Progenitor cell of endocrine pancreas (in vitro differentiated cells): Measurements from ENCODE around the gene RNASE7. TPM values are rescaled to one million over a fixed set of nuclear protein-coding genes. Genes with fewer than 3 reads are reported as not detected.

Experiments
- DNase-seq: peaks from one replicate; pipeline ENCODE4 v3.0.0; 2021; ENCODE audit warnings: low spot score; ENCODE audit not compliant: unreplicated experiment
- H3K27ac Mint-ChIP-seq: 2 replicates; pipeline ENCODE4 v1.8.0; 2021; ENCODE audit warnings: mild to moderate bottlenecking, moderate library complexity, mixed read lengths
- H3K27me3 Mint-ChIP-seq: 2 replicates; pipeline ENCODE4 v1.8.0; 2021; ENCODE audit warnings: mixed read lengths
- H3K36me3 Mint-ChIP-seq: 2 replicates; pipeline ENCODE4 v1.8.0; 2022; ENCODE audit warnings: mixed read lengths; ENCODE audit not compliant: insufficient read depth
- H3K4me1 Mint-ChIP-seq: 2 replicates; pipeline ENCODE4 v1.8.0; 2021; ENCODE audit warnings: low read depth, mixed read lengths
- H3K4me3 Mint-ChIP-seq: 2 replicates; pipeline ENCODE4 v1.8.0; 2021; ENCODE audit warnings: low read depth, mild to moderate bottlenecking, moderate library complexity, mixed read lengths
- H3K9me3 Mint-ChIP-seq: 2 replicates; pipeline ENCODE4 v1.8.0; 2021; ENCODE audit warnings: low read depth, mixed read lengths
- total RNA-seq: library from RNA; stranded (reverse); gene quantifications from 2 replicates; pipeline ENCODE4 v1.2.1, GENCODE V29; 2021
- TF ChIP-seq, protein P1 (sequence below): fragments of 200-600 bp; sonication (generic); IDR thresholded peaks from one replicate; pipeline ENCODE4 v1.5.0; 2021; ENCODE audit warnings: antibody characterized with exemption, mild to moderate bottlenecking; ENCODE audit not compliant: unreplicated experiment

RNASE7 gene
- total RNA-seq, 1 donor from 2014 or later: not detected

DNA sequence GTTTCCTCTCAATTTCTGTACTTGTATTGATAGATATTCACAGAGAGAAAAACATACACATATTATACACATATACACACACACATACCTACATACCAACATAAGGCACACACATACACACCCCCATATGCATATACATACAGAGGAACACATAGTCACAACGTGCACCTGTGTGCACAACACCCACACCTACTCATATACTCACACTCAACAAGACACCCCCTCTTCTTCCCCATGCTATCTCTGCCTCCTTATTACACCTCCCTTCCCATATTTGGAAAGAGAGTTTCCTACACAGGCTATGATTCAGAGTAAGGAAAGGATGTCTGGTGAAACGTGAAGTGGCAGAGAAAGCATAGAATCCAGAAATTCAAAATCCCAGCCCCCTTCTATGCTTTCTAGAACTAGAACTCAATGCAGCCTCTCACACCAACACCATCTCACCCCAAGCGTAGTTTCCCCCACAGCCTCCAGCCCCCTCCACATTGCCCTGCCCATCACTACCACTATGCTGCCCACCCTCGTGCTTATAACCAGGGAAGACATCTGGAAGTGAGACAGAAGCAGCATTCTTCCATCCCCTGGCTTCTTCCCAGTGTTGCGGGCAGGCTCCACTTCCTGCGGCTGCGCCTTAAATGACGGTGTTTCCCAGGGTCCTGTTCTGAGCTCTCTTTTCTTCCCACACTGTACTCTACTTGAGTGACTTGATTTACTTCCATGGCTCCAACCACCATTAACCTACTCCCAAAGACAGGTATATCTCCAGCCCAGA, 17.9 kb downstream of the RNASE7 start:
- no peaks in the 10 kb centered on the region for H3K9me3 Mint-ChIP-seq
- H3K27ac Mint-ChIP-seq: no peak overlapping the region
- peaks cover 35% of the 10 kb centered on the region for H3K4me1 Mint-ChIP-seq
- no peaks in the 10 kb centered on the region for H3K27me3 Mint-ChIP-seq
- H3K36me3 Mint-ChIP-seq: no peaks in the 10 kb centered on the region
- H3K4me3 Mint-ChIP-seq: no peak overlapping the region
- TF ChIP-seq, protein P1, sequence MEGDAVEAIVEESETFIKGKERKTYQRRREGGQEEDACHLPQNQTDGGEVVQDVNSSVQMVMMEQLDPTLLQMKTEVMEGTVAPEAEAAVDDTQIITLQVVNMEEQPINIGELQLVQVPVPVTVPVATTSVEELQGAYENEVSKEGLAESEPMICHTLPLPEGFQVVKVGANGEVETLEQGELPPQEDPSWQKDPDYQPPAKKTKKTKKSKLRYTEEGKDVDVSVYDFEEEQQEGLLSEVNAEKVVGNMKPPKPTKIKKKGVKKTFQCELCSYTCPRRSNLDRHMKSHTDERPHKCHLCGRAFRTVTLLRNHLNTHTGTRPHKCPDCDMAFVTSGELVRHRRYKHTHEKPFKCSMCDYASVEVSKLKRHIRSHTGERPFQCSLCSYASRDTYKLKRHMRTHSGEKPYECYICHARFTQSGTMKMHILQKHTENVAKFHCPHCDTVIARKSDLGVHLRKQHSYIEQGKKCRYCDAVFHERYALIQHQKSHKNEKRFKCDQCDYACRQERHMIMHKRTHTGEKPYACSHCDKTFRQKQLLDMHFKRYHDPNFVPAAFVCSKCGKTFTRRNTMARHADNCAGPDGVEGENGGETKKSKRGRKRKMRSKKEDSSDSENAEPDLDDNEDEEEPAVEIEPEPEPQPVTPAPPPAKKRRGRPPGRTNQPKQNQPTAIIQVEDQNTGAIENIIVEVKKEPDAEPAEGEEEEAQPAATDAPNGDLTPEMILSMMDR: no peak
- DNase-seq: no peak

- Mint-ChIP-seq H3K27me3 (peaks cover 6% of the 10 kb centered on the region), H3K36me3 (no peaks in the 10 kb centered on the region), H3K4me1 (peaks cover 30% of the 10 kb centered on the region), H3K27ac (peak overlapping the region; percentile 31), H3K4me3 (peak overlapping the region; percentile 8), H3K9me3 (no peaks in the 10 kb centered on the region)
- TF ChIP-seq, protein P1: no peak
- DNase-seq: no peak
Measured at GRCh38 chr14:21060614-21061346, 18.6 kb downstream of the RNASE7 start.

- H3K36me3 Mint-ChIP-seq: no peaks in the 10 kb centered on the region
- no peaks in the 10 kb centered on the region for H3K9me3 Mint-ChIP-seq
- no peak overlapping the region for H3K4me3 Mint-ChIP-seq
- H3K27ac Mint-ChIP-seq: no peak overlapping the region
- peaks cover 27% of the 10 kb centered on the region for H3K4me1 Mint-ChIP-seq
- peaks cover 9% of the 10 kb centered on the region for H3K27me3 Mint-ChIP-seq
- TF ChIP-seq, protein P1: no peak
- no peak for DNase-seq
Measured at GRCh38 chr14:21061347-21061668, 19.1 kb downstream of the RNASE7 start.

DNA sequence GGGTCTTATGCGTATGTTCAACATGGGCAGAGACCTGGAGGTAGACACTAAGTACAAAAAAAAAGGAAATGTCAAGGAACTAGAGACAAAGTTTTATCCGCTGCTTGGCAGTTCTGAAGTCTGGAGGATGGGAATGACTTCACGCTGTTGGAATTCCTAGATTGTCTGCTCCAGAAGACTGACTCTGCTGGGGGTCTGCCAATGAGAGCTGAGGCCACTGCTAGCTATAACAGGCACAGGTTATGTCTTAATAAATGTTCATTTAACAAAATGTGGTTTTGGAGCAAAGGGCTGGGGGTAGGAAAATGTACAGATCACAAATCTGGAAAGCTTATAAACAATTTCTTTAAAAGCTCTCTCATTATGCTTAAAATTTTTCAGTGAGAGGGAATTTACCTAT, 21.3 kb downstream of the RNASE7 start:
- Mint-ChIP-seq H3K36me3 (no peaks in the 10 kb centered on the region), H3K27ac (peak overlapping the region; percentile 84), H3K4me3 (no peak overlapping the region), H3K9me3 (no peaks in the 10 kb centered on the region), H3K4me1 (peaks cover 27% of the 10 kb centered on the region), H3K27me3 (peaks cover 15% of the 10 kb centered on the region)
- DNase-seq: no peak
- TF ChIP-seq, protein P1: no peak

DNA sequence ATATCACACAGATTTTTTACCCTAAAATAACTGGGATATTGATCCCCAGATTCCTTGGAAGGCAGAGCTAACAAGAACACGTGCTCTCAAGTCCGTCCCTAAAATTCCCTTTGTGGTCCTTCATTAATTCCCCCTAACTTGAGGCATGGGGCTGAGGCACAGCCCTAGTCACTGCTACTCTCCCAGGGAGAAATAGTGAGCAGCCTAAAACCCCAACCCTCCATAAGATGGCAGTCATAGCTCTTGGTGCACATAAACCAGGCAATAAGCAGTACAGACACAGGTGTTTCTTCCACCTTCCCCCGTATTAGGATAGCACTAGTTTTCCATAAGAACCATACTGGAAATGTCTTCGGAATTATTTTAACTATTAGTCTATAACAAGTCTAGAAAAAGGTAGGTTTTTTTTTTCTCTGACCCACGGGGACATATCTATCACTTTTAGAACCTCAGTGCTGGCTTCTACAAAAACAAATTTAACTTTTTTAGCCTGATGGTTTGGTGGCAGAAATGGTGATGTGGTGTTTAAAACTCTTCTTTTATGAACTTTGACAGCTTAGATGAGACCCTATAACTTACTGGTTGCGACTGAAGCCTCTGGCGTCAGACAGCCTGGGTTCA, 24.8 kb downstream of the RNASE7 start:
- Mint-ChIP-seq H3K4me1 (peaks cover 28% of the 10 kb centered on the region), H3K9me3 (no peaks in the 10 kb centered on the region), H3K27me3 (peaks cover 22% of the 10 kb centered on the region), H3K4me3 (no peak overlapping the region), H3K27ac (peak overlapping the region; percentile 43), H3K36me3 (no peaks in the 10 kb centered on the region)
- TF ChIP-seq, protein P1: no peak
- no peak for DNase-seq
